ENCODE measurements around the gene ARHGAP5.
A peak's percentile ranks its signal among the peaks of the same experiment; 100 is the strongest.

Gene ARHGAP5

GRCh38 chr14:32059702-32060101 is 17.4 kb upstream of the ARHGAP5 start:
- DNase-seq (ENCODE audit: low read depth): no peak
- TF ChIP-seq, protein P1, sequence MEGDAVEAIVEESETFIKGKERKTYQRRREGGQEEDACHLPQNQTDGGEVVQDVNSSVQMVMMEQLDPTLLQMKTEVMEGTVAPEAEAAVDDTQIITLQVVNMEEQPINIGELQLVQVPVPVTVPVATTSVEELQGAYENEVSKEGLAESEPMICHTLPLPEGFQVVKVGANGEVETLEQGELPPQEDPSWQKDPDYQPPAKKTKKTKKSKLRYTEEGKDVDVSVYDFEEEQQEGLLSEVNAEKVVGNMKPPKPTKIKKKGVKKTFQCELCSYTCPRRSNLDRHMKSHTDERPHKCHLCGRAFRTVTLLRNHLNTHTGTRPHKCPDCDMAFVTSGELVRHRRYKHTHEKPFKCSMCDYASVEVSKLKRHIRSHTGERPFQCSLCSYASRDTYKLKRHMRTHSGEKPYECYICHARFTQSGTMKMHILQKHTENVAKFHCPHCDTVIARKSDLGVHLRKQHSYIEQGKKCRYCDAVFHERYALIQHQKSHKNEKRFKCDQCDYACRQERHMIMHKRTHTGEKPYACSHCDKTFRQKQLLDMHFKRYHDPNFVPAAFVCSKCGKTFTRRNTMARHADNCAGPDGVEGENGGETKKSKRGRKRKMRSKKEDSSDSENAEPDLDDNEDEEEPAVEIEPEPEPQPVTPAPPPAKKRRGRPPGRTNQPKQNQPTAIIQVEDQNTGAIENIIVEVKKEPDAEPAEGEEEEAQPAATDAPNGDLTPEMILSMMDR (conservative IDR thresholded peaks at IDR 0.05; ENCODE audit: low read depth, low read length): no peak
- H3K4me3 ChIP-seq (ENCODE audit: low read length): no peak overlapping the region

GRCh38 chr14:32064931-32065330 is 12.2 kb upstream of the ARHGAP5 start:
- TF ChIP-seq, protein P1 (conservative IDR thresholded peaks at IDR 0.05; ENCODE audit: low read depth, low read length): no peak
- no peak for DNase-seq (ENCODE audit: low read depth)
- H3K4me3 ChIP-seq (ENCODE audit: low read length): no peak overlapping the region

DNA sequence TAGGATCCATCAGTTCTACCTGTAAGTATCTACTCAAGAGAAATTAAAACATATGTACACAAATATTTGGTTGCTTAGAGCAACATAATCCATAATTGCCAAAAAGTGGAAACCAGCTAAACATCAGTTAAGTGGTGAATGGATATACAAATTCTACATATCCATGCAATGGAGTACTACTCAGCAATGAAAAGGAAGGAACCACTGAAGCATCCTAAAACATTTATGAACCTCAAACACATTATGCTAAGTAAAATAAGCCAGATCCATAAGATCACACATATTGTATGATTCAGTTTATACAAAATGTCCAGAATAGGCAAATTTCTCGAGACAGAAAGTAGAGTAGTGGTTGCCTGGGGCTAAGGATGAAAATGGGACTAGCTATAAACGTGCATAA is 8.4 kb upstream of the ARHGAP5 start:
- H3K4me3 ChIP-seq (ENCODE audit: low read length): no peak overlapping the region
- TF ChIP-seq, protein P1 (conservative IDR thresholded peaks at IDR 0.05; ENCODE audit: low read depth, low read length): no peak
- DNase-seq (ENCODE audit: low read depth): no peak

- no peak for DNase-seq (ENCODE audit: low read depth)
- TF ChIP-seq, protein P1 (conservative IDR thresholded peaks at IDR 0.05; ENCODE audit: low read depth, low read length): no peak
- no peak overlapping the region for H3K4me3 ChIP-seq (ENCODE audit: low read length)
Observed at GRCh38 chr14:32070282-32070681, 6.8 kb upstream of the ARHGAP5 start.

- H3K4me3 ChIP-seq (ENCODE audit: low read length): no peak overlapping the region
- no peak for DNase-seq (ENCODE audit: low read depth)
- TF ChIP-seq, protein P1 (conservative IDR thresholded peaks at IDR 0.05; ENCODE audit: low read depth, low read length): no peak
Observed at GRCh38 chr14:32072676-32073075, 4.4 kb upstream of the ARHGAP5 start.

GRCh38 chr14:32073537-32074189 is 3.4 kb upstream of the ARHGAP5 start:
- TF ChIP-seq, protein P1 (conservative IDR thresholded peaks at IDR 0.05; ENCODE audit: low read depth, low read length): peak; percentile 74
- no peak overlapping the region for H3K4me3 ChIP-seq (ENCODE audit: low read length)
- DNase-seq (ENCODE audit: low read depth): peak; percentile 46

GRCh38 chr14:32074887-32075572 is 2.1 kb upstream of the ARHGAP5 start:
- DNase-seq (ENCODE audit: low read depth): no peak
- TF ChIP-seq, protein P1 (conservative IDR thresholded peaks at IDR 0.05; ENCODE audit: low read depth, low read length): no peak
- peak overlapping the region; percentile 86 for H3K4me3 ChIP-seq (ENCODE audit: low read length)
